SU-DHL-6 (cell line): Measurements from ENCODE around the gene AZGP1.
"Not testable (repeated sequence)": the region's sequence is repeated elsewhere in the genome, so short reads cannot be mapped to it uniquely, and the experiment has no call there.

Experiments
- H2AFZ ChIP-seq: fragments of 200-600 bp; sonication (generic); 2 replicates; pipeline ENCODE4 v1.6.1; 2014; ENCODE audit warnings: low read depth, mild to moderate bottlenecking, moderate library complexity, mixed read lengths, antibody characterized with exemption, low read length; ENCODE audit not compliant: severe bottlenecking
- H3F3A ChIP-seq: fragments of 200-600 bp; shearing (Covaris generic); 2 replicates; pipeline ENCODE4 v1.6.0; 2016; ENCODE audit warnings: antibody characterized with exemption, mild to moderate bottlenecking; ENCODE audit not compliant: insufficient read depth
- H3K27ac ChIP-seq: fragments of 200-600 bp; sonication (generic); 2 replicates; pipeline ENCODE4 v1.5.1; 2016; ENCODE audit warnings: low read depth, mild to moderate bottlenecking, low read length, moderate library complexity, mixed read lengths
- H3K27me3 ChIP-seq: fragments of 200-600 bp; sonication (generic), shearing (Covaris generic); 2 replicates; pipeline ENCODE4 v1.6.0; 2014; ENCODE audit warnings: mild to moderate bottlenecking, low read length
- H3K36me3 ChIP-seq: fragments of 200-600 bp; sonication (generic); 2 replicates; pipeline ENCODE4 v1.6.1; 2014; ENCODE audit warnings: mild to moderate bottlenecking, low read length, mixed read lengths
- H3K4me2 ChIP-seq: fragments of 300-600, 200-600 bp; shearing (Covaris generic), sonication (generic); 2 replicates; pipeline ENCODE4 v1.6.0; 2014; ENCODE audit warnings: low read length, low read depth, mild to moderate bottlenecking; ENCODE audit not compliant: poor library complexity, severe bottlenecking
- H3K4me3 ChIP-seq: fragments of 200-600 bp; sonication (generic); 2 replicates; pipeline ENCODE4 v1.5.1; 2014; ENCODE audit warnings: antibody characterized with exemption, low read length, mild to moderate bottlenecking, mixed read lengths; ENCODE audit not compliant: insufficient read depth, poor library complexity, severe bottlenecking
- H3K79me2 ChIP-seq: fragments of 200-600 bp; sonication (generic); 2 replicates; pipeline ENCODE4 v1.6.1; 2014; ENCODE audit warnings: mild to moderate bottlenecking, low read length, moderate library complexity; ENCODE audit not compliant: insufficient read depth
- H3K9ac ChIP-seq: fragments of 200-600 bp; sonication (generic); 2 replicates; pipeline ENCODE4 v1.7.0; 2014; ENCODE audit warnings: mild to moderate bottlenecking, low read length
- H3K9me2 ChIP-seq: fragments of 200-600 bp; sonication (generic); replicated peaks from 2 replicates; pipeline ENCODE4 v1.6.1; 2014; ENCODE audit warnings: low read length; ENCODE audit not compliant: insufficient read depth
- H3K9me3 ChIP-seq: fragments of 200-600 bp; sonication (generic); 2 replicates; pipeline ENCODE4 v1.6.1; 2014; ENCODE audit warnings: low read length, mixed read lengths; ENCODE audit not compliant: insufficient read depth
- H4K20me1 ChIP-seq: fragments of 200-600 bp; sonication (generic); 2 replicates; pipeline ENCODE4 v1.6.1; 2014; ENCODE audit warnings: low read depth, mild to moderate bottlenecking, antibody characterized with exemption, low read length, moderate library complexity, mixed read lengths
- CTCF ChIP-seq: fragments of 200-600 bp; sonication (generic); IDR thresholded peaks from one replicate; pipeline ENCODE4 v1.5.1; 2017; ENCODE audit warnings: antibody characterized with exemption, mild to moderate bottlenecking, low read length, moderate library complexity; ENCODE audit not compliant: insufficient read depth, poor library complexity, severe bottlenecking
- EZH2phosphoT487 ChIP-seq: fragments of 200-600 bp; sonication (generic), shearing (Covaris generic); conservative IDR thresholded peaks from 2 replicates; pipeline ENCODE4 v1.6.1; 2018; ENCODE audit warnings: mild to moderate bottlenecking, antibody characterized with exemption, low read length, moderate library complexity, mixed read lengths

The AZGP1 gene

GRCh38 chr7:99987846-99988245 is 12.0 kb upstream of the AZGP1 start:
- H3K36me3 ChIP-seq, result no peaks in the 10 kb centered on the region
- H3K79me2 ChIP-seq, result no peaks in the 10 kb centered on the region
- H3K9ac ChIP-seq, result no peak overlapping the region
- TF ChIP-seq CTCF (no peak), EZH2phosphoT487 (no peak)
- H3K27me3 ChIP-seq, result no peaks in the 10 kb centered on the region
- H3K4me3 ChIP-seq, result no peak overlapping the region
- H3F3A ChIP-seq, result no peaks in the 10 kb centered on the region
- H2AFZ ChIP-seq, result no peak overlapping the region
- H4K20me1 ChIP-seq, result no peaks in the 10 kb centered on the region
- no peak overlapping the region for H3K4me2 ChIP-seq
- no peaks in the 10 kb centered on the region for H3K9me3 ChIP-seq
- no peak overlapping the region for H3K27ac ChIP-seq
- no peaks in the 10 kb centered on the region for H3K9me2 ChIP-seq

- H3K4me3 ChIP-seq, H3K9ac ChIP-seq, H3K9me2 ChIP-seq, H4K20me1 ChIP-seq, H3F3A ChIP-seq, H3K27ac ChIP-seq, H3K79me2 ChIP-seq, H3K36me3 ChIP-seq, H2AFZ ChIP-seq, H3K4me2 ChIP-seq, H3K9me3 ChIP-seq, H3K27me3 ChIP-seq: not testable (repeated sequence)
These were observed 11.5 kb upstream of the AZGP1 start for GRCh38 chr7:99987306-99987705.

GRCh38 chr7:99984593-99984992 is 8.8 kb upstream of the AZGP1 start:
- H3K79me2 ChIP-seq, result no peaks in the 10 kb centered on the region
- no peak overlapping the region for H3K4me2 ChIP-seq
- no peaks in the 10 kb centered on the region for H3K9me2 ChIP-seq
- no peak overlapping the region for H3K4me3 ChIP-seq
- H3F3A ChIP-seq, result no peaks in the 10 kb centered on the region
- H3K36me3 ChIP-seq, result no peaks in the 10 kb centered on the region
- H3K9ac ChIP-seq, result no peak overlapping the region
- H4K20me1 ChIP-seq, result no peaks in the 10 kb centered on the region
- no peak overlapping the region for H3K27ac ChIP-seq
- TF ChIP-seq EZH2phosphoT487, result no peak
- no peak overlapping the region for H2AFZ ChIP-seq
- no peaks in the 10 kb centered on the region for H3K27me3 ChIP-seq
- no peaks in the 10 kb centered on the region for H3K9me3 ChIP-seq

GRCh38 chr7:99981066-99981465 is 5.2 kb upstream of the AZGP1 start:
- not testable (repeated sequence) for H3K9me2 ChIP-seq, H3F3A ChIP-seq, H3K4me3 ChIP-seq, H2AFZ ChIP-seq, H3K9ac ChIP-seq, H3K79me2 ChIP-seq, H3K9me3 ChIP-seq, H3K4me2 ChIP-seq, H4K20me1 ChIP-seq, H3K27me3 ChIP-seq, H3K36me3 ChIP-seq, H3K27ac ChIP-seq

- not testable (repeated sequence) for H3K4me3 ChIP-seq, H4K20me1 ChIP-seq, H3K4me2 ChIP-seq, H3K27ac ChIP-seq, H3K36me3 ChIP-seq, H3K9me3 ChIP-seq, H3K9ac ChIP-seq, H3K27me3 ChIP-seq, H2AFZ ChIP-seq, H3F3A ChIP-seq, H3K79me2 ChIP-seq, H3K9me2 ChIP-seq
These were observed 4.6 kb upstream of the AZGP1 start for GRCh38 chr7:99980448-99980872.
